DOHH2 (cell line): ENCODE results near the gene ETV4.

ENCODE experiments used
- H3F3A ChIP-seq: fragments of 200-600 bp; sonication (generic), shearing (Covaris generic); 2 replicates; pipeline ENCODE4 v1.6.0; 2016; ENCODE audit warnings: antibody characterized with exemption, mild to moderate bottlenecking; ENCODE audit not compliant: control insufficient read depth, insufficient read depth
- H3K27ac ChIP-seq: fragments of 200-600 bp; sonication (generic); 2 replicates; pipeline ENCODE4 v1.5.1; 2014; ENCODE audit warnings: low read depth, mild to moderate bottlenecking, low read length, moderate library complexity
- H3K27me3 ChIP-seq: fragments of 200-600 bp; sonication (generic); 2 replicates; pipeline ENCODE4 v1.6.1; 2014; ENCODE audit warnings: mild to moderate bottlenecking, low read length, mixed read lengths; ENCODE audit not compliant: control insufficient read depth
- H3K36me3 ChIP-seq: fragments of 200-600 bp; sonication (generic); 2 replicates; pipeline ENCODE4 v1.6.1; 2014; ENCODE audit warnings: mild to moderate bottlenecking, low read length, moderate library complexity, mixed read lengths; ENCODE audit not compliant: control insufficient read depth
- H3K4me1 ChIP-seq: fragments of 200-600 bp; sonication (generic); 2 replicates; pipeline ENCODE4 v1.6.1; 2014; ENCODE audit warnings: mild to moderate bottlenecking, low read length, mixed read lengths; ENCODE audit not compliant: control insufficient read depth
- H3K4me2 ChIP-seq: fragments of 200-600 bp; sonication (generic); 2 replicates; pipeline ENCODE4 v1.6.0; 2014; ENCODE audit warnings: mild to moderate bottlenecking, low read length, moderate library complexity
- H3K4me3 ChIP-seq: fragments of 200-600 bp; sonication (generic); 2 replicates; pipeline ENCODE4 v1.5.1; 2014; ENCODE audit warnings: mild to moderate bottlenecking, low read length, mixed read lengths
- H3K79me2 ChIP-seq: fragments of 200-600 bp; sonication (generic); 2 replicates; pipeline ENCODE4 v1.6.1; 2014; ENCODE audit warnings: mild to moderate bottlenecking, low read length, mixed read lengths; ENCODE audit not compliant: control insufficient read depth
- H3K9me2 ChIP-seq: fragments of 200-600 bp; sonication (generic); replicated peaks from 2 replicates; pipeline ENCODE4 v1.6.1; 2014; ENCODE audit warnings: mild to moderate bottlenecking, low read length, mixed read lengths; ENCODE audit not compliant: control insufficient read depth
- H3K9me3 ChIP-seq: fragments of 200-600 bp; sonication (generic); 2 replicates; pipeline ENCODE4 v1.6.1; 2014; ENCODE audit warnings: antibody characterized with exemption, low read length, mixed read lengths; ENCODE audit not compliant: control insufficient read depth, insufficient read depth
- H4K20me1 ChIP-seq: fragments of 200-600 bp; sonication (generic); 2 replicates; pipeline ENCODE4 v1.6.0; 2014; ENCODE audit warnings: low read depth, mild to moderate bottlenecking, antibody characterized with exemption, low read length, moderate library complexity; ENCODE audit not compliant: control insufficient read depth, insufficient read depth
- CTCF ChIP-seq: fragments of 200-600 bp; sonication (generic); IDR thresholded peaks from one replicate; pipeline ENCODE4 v1.5.1; 2014; ENCODE audit warnings: antibody characterized with exemption, mild to moderate bottlenecking, low read depth, low read length; ENCODE audit not compliant: poor library complexity, severe bottlenecking
- EZH2phosphoT487 ChIP-seq: fragments of 200-600 bp; sonication (generic); IDR thresholded peaks from 2 replicates; pipeline ENCODE4 v1.6.1; 2017; ENCODE audit warnings: borderline replicate concordance, mild to moderate bottlenecking, antibody characterized with exemption, low read length, moderate library complexity, mixed read lengths

Gene ETV4

GRCh38 chr17:43521389-43521788 lies 24.8 kb downstream of the ETV4 start:
- TF ChIP-seq CTCF (no peak), EZH2phosphoT487 (no peak)
- 0 out of 2 replicates have a peak, but pooled peaks cover 3% of the 10 kb centered on the region for H3F3A ChIP-seq
- H3K4me2 ChIP-seq: no peak overlapping the region
- H3K36me3 ChIP-seq: peaks cover 77% of the 10 kb centered on the region
- no peaks in the 10 kb centered on the region for H3K4me1 ChIP-seq
- H3K79me2 ChIP-seq: no peaks in the 10 kb centered on the region
- no peak overlapping the region for H3K27ac ChIP-seq
- no peak overlapping the region for H3K4me3 ChIP-seq
- H4K20me1 ChIP-seq: no peaks in the 10 kb centered on the region
- no peaks in the 10 kb centered on the region for H3K27me3 ChIP-seq
- no peaks in the 10 kb centered on the region for H3K9me2 ChIP-seq
- H3K9me3 ChIP-seq: no peaks in the 10 kb centered on the region

GRCh38 chr17:43517615-43518386 lies 28.3 kb downstream of the ETV4 start:
- Histone ChIP-seq H3K4me2 (no peak overlapping the region), H3K27ac (no peak overlapping the region), H3K36me3 (peaks cover 75% of the 10 kb centered on the region)

GRCh38 chr17:43517161-43517560 lies 29.0 kb downstream of the ETV4 start:
- Histone ChIP-seq H3K27me3 (no peaks in the 10 kb centered on the region), H3K4me1 (no peaks in the 10 kb centered on the region), H3K9me3 (no peaks in the 10 kb centered on the region), H4K20me1 (no peaks in the 10 kb centered on the region), H3K36me3 (peaks cover 79% of the 10 kb centered on the region), H3K4me3 (no peak overlapping the region), H3K27ac (no peak overlapping the region), H3K4me2 (no peak overlapping the region), H3F3A (0 out of 2 replicates have a peak, but pooled peaks cover 3% of the 10 kb centered on the region), H3K79me2 (no peaks in the 10 kb centered on the region), H3K9me2 (no peaks in the 10 kb centered on the region)
- no peak for TF ChIP-seq CTCF
- no peak for TF ChIP-seq EZH2phosphoT487

More at GRCh38 chr17:43517615-43518386, 28.3 kb downstream of the ETV4 start:
- no peaks in the 10 kb centered on the region for H3K9me3 ChIP-seq
- no peaks in the 10 kb centered on the region for H3K9me2 ChIP-seq
- no peaks in the 10 kb centered on the region for H3K4me1 ChIP-seq
- H3F3A ChIP-seq: 0 out of 2 replicates have a peak, but pooled peaks cover 3% of the 10 kb centered on the region
- H3K27me3 ChIP-seq: no peaks in the 10 kb centered on the region
- TF ChIP-seq EZH2phosphoT487 (no peak), CTCF (no peak)
- no peak overlapping the region for H3K4me3 ChIP-seq
- H4K20me1 ChIP-seq: no peaks in the 10 kb centered on the region
- no peaks in the 10 kb centered on the region for H3K79me2 ChIP-seq
